HG03575 (cell line): ENCODE data around the gene ARG2.
"Not testable (repeated sequence)": the region's sequence is repeated elsewhere in the genome, so short reads cannot be mapped to it uniquely, and the experiment has no call there.

Source experiments
- ATAC-seq: cut with Tn5 transposase; IDR thresholded peaks from one replicate; pipeline ENCODE4 v1.9.1; 2021; ENCODE audit not compliant: unreplicated experiment, insufficient number of reproducible peaks, low FRiP score; ENCODE audit errors: extremely low read depth

ARG2 gene

GRCh38 chr14:67583711-67584644, 35.7 kb upstream of the ARG2 start:
- no peak for ATAC-seq

DNA sequence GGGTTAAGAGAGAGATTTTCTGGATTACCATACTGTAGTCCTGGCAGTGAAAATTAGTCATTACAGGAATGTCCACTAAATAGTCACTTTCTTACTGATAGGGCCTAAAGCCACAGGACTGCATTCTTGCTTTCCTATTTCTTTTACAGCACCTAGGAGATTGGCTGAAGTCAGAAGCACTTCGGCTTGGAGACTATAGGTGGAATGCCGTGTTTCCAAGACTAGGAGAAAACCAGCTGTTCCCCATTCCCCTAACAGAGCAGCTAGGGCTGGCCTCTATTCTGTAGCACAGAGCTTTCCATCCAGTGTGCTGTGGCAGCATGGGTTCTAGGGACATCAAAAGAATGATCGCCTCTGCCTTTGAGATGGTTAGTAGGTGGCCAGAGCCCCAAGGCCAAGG, 34.7 kb upstream of the ARG2 start:
- no peak for ATAC-seq

- ATAC-seq = no peak
Measured at GRCh38 chr14:67586369-67586768, 33.4 kb upstream of the ARG2 start.

- ATAC-seq = no peak
Measured at GRCh38 chr14:67589204-67589770, 30.4 kb upstream of the ARG2 start.

GRCh38 chr14:67593650-67594049, 26.1 kb upstream of the ARG2 start:
- not testable (repeated sequence) for ATAC-seq

- no peak for ATAC-seq
Measured at GRCh38 chr14:67595392-67595791, 24.3 kb upstream of the ARG2 start.

- peak; percentile 38 for ATAC-seq
Measured at GRCh38 chr14:67599698-67600561, 19.8 kb upstream of the ARG2 start, which contains the start of gene PIGH. TSS of gene PIGH (minus strand) at chr14:67600268. CDS start at chr14:67600203, 65 bp downstream.

DNA sequence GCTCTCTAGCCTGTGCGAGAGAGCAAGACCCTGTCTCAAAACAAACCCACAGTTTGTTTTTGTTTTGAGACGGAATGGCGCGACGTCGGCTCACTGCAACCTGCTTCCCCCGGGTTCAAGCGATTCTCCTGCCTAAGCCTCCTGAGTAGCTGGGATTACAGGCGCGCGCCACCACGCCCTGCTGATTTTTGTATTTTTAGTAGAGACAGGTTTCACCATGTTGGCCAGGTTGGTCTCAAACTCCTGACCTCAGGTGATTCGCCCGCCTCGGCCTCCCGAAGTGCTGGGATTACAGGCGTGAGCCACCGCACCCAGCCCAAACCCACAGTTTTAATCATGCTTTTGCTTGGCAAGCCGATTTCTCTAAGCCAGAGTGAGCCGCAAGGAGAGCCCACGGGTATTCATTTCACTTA, 19.2 kb upstream of the ARG2 start:
- ATAC-seq = not testable (repeated sequence)

DNA sequence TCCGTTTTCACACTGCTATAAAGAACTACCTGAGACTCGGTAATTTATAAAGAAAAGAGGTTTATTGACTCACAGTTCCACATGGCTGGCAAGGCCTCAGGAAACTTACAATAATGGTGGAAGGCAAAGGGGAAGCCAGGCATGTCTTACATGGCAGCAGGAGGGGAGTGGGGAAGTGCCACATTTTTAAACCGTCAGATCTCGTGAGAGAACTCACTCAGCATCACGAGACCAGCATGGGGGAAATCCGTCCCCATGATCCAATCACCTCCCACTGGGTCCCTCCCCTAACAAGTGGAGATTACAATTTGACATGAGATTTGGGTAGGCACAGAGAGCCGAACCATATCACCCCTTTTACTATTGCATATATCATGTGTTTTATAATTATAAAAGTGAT, 17.6 kb upstream of the ARG2 start:
- ATAC-seq = no peak

DNA sequence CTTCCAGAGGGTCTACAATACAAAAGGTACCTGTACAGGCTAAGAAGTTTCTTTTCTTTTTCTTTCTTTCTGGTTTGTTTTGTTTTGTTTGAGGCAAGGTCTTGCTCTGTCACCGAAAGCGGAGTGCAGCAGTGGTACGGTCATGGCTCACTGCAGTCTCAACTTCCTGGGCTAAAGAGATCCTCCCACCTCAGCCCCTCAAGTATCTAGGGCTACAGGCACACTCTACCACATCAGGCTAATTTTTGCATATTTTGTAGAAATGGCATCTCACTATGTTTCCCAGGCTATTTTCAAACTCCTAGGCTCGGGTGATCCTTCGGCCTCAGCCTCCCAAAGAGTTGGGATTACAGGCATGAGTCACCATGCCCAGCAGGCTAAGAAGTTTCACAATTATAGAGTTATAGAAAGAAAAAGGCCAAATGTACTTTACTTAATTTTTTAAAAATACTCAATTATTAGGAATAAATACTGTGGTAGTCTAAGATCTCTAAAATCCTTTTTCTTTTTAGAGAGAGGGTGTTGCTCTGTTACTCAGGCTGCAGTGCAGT, 16.6 kb upstream of the ARG2 start:
- ATAC-seq = peak; percentile 59

- no peak for ATAC-seq
Measured at GRCh38 chr14:67607646-67608045, 12.1 kb upstream of the ARG2 start.

DNA sequence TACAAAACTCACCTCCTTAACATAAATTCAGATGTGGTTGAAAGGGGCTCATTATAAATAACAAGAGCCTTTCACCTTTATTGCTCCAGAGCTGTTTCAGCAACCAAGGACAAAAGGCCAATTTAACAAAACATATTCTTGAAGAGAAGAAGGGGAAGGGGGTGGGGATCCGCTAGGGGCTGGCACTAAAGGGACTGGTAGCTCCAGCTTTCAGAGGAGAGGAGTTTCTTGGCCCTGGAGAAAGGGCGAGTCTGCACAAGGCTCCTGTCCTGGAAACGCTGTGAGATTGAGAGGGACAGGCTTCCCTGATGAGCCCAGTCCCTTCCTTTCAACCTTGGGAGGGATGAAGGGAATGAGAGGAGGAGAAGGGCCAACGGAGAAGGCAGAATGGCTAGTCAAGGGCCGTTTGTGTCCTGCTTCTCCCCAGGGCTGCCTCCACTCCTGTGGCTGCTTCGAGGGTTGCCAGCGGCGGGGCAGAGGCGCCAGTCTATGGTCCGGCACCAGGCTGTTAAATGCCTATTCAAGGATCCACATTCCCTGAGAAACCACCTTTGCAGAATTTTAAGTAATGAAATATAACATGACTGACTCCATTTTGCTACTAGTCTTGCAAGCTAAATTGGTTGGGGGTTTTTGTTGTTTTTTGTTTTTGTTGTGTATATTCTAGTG, 9.9 kb upstream of the ARG2 start:
- ATAC-seq = no peak

DNA sequence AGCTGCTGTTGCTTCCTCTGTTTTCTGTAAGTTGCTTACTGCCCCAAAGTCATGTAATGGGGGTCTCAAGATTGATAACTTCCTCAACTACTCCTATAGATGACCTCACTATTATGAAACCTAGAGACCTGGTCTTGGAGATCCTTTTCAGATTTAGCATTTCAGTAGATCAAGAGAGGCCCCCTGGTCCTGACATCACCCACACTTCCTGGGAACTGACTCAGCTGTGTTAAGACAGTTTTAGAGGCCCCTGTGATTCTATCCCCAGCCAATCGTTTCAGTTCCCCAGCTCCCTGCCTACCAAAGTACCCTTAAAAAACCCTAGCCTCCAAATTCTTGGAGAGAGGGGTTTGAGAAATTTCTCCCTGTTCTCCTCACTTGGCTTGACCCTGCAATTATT, 9.2 kb upstream of the ARG2 start:
- no peak for ATAC-seq

DNA sequence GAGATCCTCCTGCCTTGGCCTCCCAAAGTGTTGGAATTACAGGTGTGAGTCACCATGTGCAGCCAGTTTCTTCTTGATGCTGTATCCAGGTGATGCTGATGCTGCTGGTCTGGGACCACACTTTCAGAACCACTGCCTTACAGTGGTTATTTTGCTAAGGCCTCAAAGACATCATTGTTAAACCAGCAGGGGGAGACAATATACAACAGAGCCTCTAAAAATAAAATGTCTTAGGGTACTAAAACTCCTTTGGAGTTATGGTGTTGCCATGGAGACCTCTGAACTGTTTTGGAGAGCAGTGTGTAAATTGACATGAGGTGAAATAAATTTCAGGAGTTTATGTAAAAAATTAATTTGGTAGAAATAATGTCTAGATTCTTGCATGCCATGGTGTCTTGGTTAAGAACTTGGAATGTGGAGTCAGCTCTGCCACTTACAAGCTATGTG, 1.1 kb upstream of the ARG2 start:
- no peak for ATAC-seq

- ATAC-seq = no peak
Measured at GRCh38 chr14:67620217-67620785, 581 bp downstream of the ARG2 start.

GRCh38 chr14:67622675-67623074, 3.0 kb downstream of the ARG2 start:
- ATAC-seq = no peak

DNA sequence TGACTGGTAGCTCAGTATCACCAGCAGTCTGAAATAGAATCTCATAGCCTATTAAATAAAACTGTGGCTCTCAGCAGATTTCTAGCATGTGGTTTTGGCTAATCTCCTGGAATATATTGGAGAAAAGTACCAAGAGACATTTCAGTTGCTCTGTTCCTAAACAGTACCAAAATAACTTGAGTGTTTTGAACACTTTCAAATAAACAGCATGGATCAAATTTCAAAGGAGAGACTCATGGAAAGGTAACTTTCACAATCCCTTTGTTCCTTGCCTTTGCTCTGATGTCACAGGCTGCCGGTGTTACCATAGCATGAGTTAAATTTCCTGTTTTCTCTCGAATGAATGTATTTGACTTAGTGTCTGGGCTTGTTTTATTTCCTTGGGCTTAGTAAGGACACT, 3.4 kb downstream of the ARG2 start:
- ATAC-seq = no peak

DNA sequence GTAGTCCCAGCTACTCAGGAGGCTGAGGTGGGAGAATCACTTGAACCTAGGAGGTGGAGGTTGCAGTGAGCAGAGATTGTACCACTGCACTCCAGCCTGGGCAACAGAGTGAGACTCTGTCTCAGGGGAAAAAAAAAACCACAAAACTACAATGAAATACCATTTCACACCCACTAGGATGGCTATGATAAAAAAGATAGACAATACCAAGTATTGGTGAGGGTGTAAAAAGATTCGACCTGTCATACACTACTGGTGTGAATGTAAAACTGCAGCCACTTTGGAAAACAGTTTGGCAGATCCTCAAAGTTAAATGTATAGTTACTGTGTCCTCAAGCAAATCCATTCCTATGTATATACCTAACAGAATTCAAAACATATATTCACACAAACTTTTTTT, 6.4 kb downstream of the ARG2 start:
- ATAC-seq = not testable (repeated sequence)
